HCT116 (cell line): Measurements from ENCODE around the gene TMEM145.

Experiments
- CEBPB ChIP-seq: IDR thresholded peaks from 2 replicates; pipeline ENCODE4 v1.6.1; 2012; ENCODE audit warnings: low read depth
- CTCF ChIP-seq, 3 experiments: fragments of 200-600 bp in 1 of 3; sonication (generic) in 1 of 3; IDR thresholded peaks in 2 of 3; conservative IDR thresholded peaks in 1 of 3; 2 replicates each; pipeline ENCODE4 v1.5.1; 2012 to 2017; ENCODE audit warnings: low read depth in 2 of 3, low read length in 2 of 3, antibody characterized with exemption in 1 of 3, borderline replicate concordance in 1 of 3, control low read depth in 1 of 3, mild to moderate bottlenecking in 1 of 3, mixed read lengths in 1 of 3, mixed run types in 1 of 3, moderate library complexity in 1 of 3; ENCODE audit not compliant: insufficient read depth in 1 of 3

GRCh38 chr19:42303101-42303464, 10.0 kb upstream of the TMEM145 start:
- TF ChIP-seq CTCF (IDR thresholded peaks at IDR 0.05 in 2 of 3, conservative IDR thresholded peaks at IDR 0.05 in 1 of 3; ENCODE audit: borderline replicate concordance in 1 of 3, insufficient read depth in 1 of 3, low read depth in 2 of 3, low read length in 2 of 3), result no peak
- no peak for TF ChIP-seq CEBPB
